ENCODE data around the gene JAGN1.
"Not testable (repeated sequence)": the region's sequence is repeated elsewhere in the genome, so short reads cannot be mapped to it uniquely, and the experiment has no call there.

JAGN1 gene

DNA sequence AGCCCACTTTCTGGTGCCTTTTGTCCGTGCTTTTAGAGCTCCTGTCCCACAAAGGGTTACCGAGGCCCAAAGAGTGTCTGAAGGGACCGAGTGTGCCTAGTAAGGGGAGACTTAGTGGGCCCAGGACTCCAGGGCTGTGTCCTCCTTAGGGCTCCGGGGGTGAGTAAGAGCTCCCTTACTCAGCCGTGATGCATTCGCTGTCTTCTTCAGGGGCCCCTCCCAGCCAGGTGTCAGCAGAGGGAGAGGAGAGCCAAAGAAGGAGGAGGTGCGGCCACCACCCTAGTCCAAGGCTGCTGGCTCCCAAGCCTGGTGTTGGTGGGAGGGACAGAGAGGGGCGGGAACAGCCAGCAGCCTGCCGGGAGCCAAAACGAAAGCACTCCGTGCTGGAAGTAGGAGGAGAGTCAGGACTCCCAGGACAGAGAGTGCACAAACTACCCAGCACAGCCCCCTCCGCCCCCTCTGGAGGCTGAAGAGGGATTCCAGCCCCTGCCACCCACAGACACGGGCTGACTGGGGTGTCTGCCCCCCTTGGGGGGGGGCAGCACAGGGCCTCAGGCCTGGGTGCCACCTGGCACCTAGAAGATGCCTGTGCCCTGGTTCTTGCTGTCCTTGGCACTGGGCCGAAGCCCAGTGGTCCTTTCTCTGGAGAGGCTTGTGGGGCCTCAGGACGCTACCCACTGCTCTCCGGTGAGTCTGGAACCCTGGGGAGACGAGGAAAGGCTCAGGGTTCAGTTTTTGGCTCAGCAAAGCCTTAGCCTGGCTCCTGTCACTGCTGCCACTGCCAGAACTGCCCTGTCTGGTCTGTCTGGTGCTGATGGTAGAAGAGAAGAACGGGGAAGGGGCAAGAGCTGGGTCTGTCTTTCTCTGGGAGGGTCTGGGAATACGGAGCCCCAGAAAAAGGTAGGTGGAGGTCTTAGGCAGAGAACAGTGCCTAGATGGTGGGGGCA is 26.6 kb downstream of the JAGN1 start, which contains the start of gene IL17RC:
Gene IL17RC, plus strand, starts transcription at position 365 of the 947 bp plus-strand sequence. Its CDS starts 218 bp downstream, at position 583.
- DNase-seq (ENCODE audit: low read depth in 2 of 2): no peak

DNA sequence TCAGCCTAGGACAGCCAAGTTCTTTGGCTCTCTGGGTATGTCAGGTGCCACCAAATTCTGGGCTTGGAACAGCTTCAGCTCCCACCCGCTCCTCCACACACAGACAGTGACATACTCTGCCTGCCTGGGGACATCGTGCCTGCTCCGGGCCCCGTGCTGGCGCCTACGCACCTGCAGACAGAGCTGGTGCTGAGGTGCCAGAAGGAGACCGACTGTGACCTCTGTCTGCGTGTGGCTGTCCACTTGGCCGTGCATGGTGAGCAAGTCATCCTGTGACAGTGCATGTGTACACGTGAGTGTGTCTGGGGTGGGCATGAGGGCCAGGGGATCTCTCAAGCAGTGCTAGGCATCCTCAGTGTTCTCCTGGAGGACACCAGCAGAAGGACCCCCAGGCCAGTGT is 27.4 kb downstream of the JAGN1 start:
- no peak for DNase-seq (ENCODE audit: low read depth in 2 of 2)

GRCh38 chr3:9918261-9919038 is 28.0 kb downstream of the JAGN1 start:
- DNase-seq (ENCODE audit: low read depth in 2 of 2): no peak

DNA sequence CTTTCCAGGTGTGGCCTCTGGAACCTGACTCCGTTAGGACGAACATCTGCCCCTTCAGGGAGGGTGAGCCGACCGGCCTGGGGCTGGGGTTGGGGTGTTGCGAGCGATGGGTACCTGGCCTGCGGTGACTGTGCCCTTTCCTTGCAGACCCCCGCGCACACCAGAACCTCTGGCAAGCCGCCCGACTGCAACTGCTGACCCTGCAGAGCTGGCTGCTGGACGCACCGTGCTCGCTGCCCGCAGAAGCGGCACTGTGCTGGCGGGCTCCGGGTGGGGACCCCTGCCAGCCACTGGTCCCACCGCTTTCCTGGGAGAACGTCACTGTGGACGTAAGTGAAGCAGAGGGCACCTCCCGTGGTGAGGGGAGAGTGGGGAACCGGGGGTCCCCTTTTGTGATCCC is 37.7 kb downstream of the JAGN1 start:
- DNase-seq (ENCODE audit: low read depth in 2 of 2): no peak

DNA sequence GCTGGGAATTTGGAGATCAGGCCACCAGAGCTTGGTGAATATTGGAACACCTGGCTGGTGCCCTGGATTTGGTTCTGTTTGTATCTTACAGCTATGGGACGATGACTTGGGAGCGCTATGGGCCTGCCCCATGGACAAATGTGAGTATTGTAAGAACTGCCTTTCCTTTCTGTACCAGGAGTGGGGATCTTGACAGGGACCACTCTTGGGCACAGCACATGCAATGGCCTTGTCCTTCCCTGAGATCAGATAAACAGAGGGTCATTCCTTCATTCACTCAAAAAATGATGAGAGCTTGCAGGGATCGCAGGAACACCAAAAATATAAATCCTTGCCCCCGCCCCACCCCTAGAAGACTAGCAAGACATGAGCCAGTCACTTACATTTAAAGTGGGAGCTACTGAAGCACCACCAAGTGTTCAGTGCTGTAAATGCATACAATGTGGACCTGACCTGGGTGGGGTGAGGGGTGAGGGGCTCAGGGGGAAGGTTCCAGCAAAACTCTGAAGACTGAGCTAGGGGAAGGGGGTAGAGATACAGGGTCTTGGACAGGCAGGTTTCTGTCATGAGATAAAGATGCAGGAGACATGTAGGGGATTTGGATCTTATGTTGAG is 40.5 kb downstream of the JAGN1 start:
- DNase-seq (ENCODE audit: low read depth in 2 of 2): no peak

DNA sequence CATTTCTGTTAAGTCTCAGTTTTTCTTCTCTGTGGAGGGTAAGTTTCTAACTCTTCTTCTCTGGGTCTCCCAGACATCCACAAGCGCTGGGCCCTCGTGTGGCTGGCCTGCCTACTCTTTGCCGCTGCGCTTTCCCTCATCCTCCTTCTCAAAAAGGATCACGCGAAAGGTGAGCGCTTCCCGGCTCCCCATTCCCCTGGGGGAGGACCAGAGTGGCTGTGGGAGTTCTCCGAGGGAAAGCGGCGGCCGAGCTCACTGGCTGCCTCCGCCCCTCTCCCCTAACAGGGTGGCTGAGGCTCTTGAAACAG is 42.1 kb downstream of the JAGN1 start:
- DNase-seq (ENCODE audit: low read depth in 2 of 2): no peak

DNA sequence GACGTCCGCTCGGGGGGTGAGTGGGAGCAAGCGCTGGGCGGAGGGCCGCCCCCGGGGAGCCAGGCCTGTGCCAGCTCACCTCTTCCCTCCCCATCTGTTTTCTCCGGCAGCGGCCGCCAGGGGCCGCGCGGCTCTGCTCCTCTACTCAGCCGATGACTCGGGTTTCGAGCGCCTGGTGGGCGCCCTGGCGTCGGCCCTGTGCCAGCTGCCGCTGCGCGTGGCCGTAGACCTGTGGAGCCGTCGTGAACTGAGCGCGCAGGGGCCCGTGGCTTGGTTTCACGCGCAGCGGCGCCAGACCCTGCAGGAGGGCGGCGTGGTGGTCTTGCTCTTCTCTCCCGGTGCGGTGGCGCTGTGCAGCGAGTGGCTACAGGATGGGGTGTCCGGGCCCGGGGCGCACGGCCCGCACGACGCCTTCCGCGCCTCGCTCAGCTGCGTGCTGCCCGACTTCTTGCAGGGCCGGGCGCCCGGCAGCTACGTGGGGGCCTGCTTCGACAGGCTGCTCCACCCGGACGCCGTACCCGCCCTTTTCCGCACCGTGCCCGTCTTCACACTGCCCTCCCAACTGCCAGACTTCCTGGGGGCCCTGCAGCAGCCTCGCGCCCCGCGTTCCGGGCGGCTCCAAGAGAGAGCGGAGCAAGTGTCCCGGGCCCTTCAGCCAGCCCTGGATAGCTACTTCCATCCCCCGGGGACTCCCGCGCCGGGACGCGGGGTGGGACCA is 42.6 kb downstream of the JAGN1 start:
- DNase-seq (ENCODE audit: low read depth in 2 of 2): peak; percentile 81 to 86

GRCh38 chr3:9933561-9934234 is 43.3 kb downstream of the JAGN1 start, which contains the start of gene CRELD1:
TSS of gene CRELD1 (plus strand) at chr3:9933834. CDS start at chr3:9934439, 605 bp downstream.
- peak; percentile 91 to 97 for DNase-seq (ENCODE audit: low read depth in 2 of 2)

DNA sequence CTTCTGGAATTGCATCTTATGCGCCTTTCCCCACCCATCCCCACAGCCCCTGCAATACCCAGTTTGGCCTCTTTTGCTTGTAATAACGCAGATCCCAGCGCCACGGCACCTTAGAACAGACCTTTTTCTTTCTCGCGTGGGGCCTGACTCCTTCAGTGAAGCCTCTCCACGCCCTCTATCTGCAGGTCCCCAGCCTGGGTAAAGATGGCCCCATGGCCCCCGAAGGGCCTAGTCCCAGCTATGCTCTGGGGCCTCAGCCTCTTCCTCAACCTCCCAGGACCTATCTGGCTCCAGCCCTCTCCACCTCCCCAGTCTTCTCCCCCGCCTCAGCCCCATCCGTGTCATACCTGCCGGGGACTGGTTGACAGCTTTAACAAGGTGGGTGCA is 43.8 kb downstream of the JAGN1 start:
- DNase-seq (ENCODE audit: low read depth in 2 of 2): no peak

DNA sequence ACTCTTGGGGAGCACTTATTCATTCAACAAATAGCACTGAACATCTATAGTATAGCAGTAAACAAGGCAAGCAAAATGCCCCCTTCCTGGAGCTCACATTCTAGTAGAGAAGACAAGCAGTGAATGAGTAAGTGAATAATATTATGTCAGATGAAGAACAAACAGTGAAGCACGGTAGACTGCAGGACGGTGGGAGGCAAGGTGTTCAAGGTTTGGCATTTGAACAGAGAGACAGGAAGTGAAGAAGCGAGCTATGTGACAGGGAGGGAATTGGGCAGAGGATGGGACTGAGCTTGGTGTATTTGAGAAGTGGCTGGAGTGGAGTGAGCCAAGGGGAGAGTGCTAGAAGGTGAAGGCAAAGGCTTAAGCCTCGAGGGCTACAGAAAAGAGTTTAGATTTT is 44.6 kb downstream of the JAGN1 start:
- no peak for DNase-seq (ENCODE audit: low read depth in 2 of 2)

DNA sequence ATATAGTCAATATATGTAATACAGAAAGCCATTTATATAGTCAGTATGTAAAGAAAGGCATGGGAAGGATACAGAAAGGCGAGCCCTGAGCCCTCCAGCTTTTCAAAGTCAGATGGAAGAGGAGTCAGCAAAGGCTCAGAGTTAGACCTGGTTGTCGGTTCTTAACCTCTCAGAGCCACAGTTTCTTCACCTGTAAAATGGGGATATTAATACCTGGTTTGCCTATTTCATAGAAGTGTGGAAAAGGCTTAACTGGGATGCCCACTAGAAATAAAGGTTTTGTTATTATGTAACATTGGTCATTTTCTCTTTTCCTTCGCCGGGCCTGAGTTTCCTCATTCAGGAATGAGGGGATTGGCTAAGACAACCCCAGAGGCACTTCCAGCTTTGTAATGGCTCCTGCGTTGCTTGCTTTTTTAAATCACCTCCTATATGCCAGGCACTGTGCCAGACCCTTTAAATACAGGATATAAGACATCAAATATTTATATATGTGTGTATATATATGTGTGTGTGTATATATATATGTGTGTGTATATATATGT is 45.6 kb downstream of the JAGN1 start:
- no peak for DNase-seq (ENCODE audit: low read depth in 2 of 2)

GRCh38 chr3:9937486-9938238 is 47.3 kb downstream of the JAGN1 start:
- DNase-seq (ENCODE audit: low read depth in 2 of 2): no peak

GRCh38 chr3:9938966-9939365 is 48.6 kb downstream of the JAGN1 start:
- DNase-seq (ENCODE audit: low read depth in 2 of 2): no peak

DNA sequence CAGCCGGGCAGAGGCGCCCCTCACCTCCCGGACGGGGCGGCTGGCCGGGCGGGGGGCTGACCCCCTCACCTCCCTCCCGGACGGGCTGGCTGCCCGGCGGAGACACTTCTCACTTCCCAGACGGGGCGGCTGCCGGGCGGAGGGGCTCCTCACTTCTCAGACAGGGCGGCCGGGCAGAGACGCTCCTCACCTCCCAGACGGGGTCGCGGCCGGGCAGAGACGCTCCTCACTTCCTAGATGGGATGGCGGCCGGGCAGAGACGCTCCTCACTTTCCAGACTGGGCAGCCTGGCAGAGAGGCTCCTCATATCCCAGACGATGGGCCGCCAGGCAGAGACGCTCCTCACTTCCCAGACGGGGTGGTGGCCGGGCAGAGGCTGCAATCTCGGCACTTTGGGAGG is 49.5 kb downstream of the JAGN1 start:
- DNase-seq (ENCODE audit: low read depth in 2 of 2): not testable (repeated sequence)

GRCh38 chr3:9940746-9941145 is 50.3 kb downstream of the JAGN1 start:
- no peak for DNase-seq (ENCODE audit: low read depth in 2 of 2)

GRCh38 chr3:9942164-9942563 is 51.8 kb downstream of the JAGN1 start:
- DNase-seq (ENCODE audit: low read depth in 2 of 2): no peak

GRCh38 chr3:9942934-9943690 is 52.7 kb downstream of the JAGN1 start:
- DNase-seq (ENCODE audit: low read depth in 2 of 2): no peak

Data from activated CD8-positive, alpha-beta memory T cell treated with anti-CD3 and anti-CD28 coated beads for 4 hours (primary cell).